Measurements from ENCODE around the gene THAP3.
A peak's percentile ranks its signal among the peaks of the same experiment; 100 is the strongest.

The THAP3 gene

GRCh38 chr1:6612641-6613360, 11.9 kb upstream of the THAP3 start:
- no peak for DNase-seq (ENCODE audit: low read depth in 2 of 2)

- peak; percentile 99 for DNase-seq (ENCODE audit: low read depth in 2 of 2)
Measured at GRCh38 chr1:6613361-6614018, 11.2 kb upstream of the THAP3 start, which contains the start of gene PHF13. Gene PHF13, plus strand, starts transcription at chr1:6613731. Its CDS starts 336 bp downstream, at chr1:6614067.

- peak in 1 of 2 donors; percentile 54 for DNase-seq (ENCODE audit: low read depth in 2 of 2)
Measured at GRCh38 chr1:6614019-6614928, 10.4 kb upstream of the THAP3 start.

GRCh38 chr1:6614929-6615785, 9.5 kb upstream of the THAP3 start:
- DNase-seq (ENCODE audit: low read depth in 2 of 2), result no peak

- DNase-seq (ENCODE audit: low read depth in 2 of 2), result no peak
Measured at GRCh38 chr1:6619045-6619444, 5.6 kb upstream of the THAP3 start.

GRCh38 chr1:6621429-6622391, 3.0 kb upstream of the THAP3 start:
- no peak for DNase-seq (ENCODE audit: low read depth in 2 of 2)

- DNase-seq (ENCODE audit: low read depth in 2 of 2), result no peak
Measured at GRCh38 chr1:6622396-6623152, 2.1 kb upstream of the THAP3 start.

- no peak for DNase-seq (ENCODE audit: low read depth in 2 of 2)
Measured at GRCh38 chr1:6623269-6623965, 1.3 kb upstream of the THAP3 start.

- no peak for DNase-seq (ENCODE audit: low read depth in 2 of 2)
Measured at GRCh38 chr1:6625584-6626149, 999 bp downstream of the THAP3 start.

GRCh38 chr1:6627031-6627430, 2.4 kb downstream of the THAP3 start:
- no peak for DNase-seq (ENCODE audit: low read depth in 2 of 2)

- DNase-seq (ENCODE audit: low read depth in 2 of 2), result no peak
Measured at GRCh38 chr1:6627841-6628545, 3.3 kb downstream of the THAP3 start.

- DNase-seq (ENCODE audit: low read depth in 2 of 2), result no peak
Measured at GRCh38 chr1:6628971-6629479, 4.4 kb downstream of the THAP3 start.

- no peak for DNase-seq (ENCODE audit: low read depth in 2 of 2)
Measured at GRCh38 chr1:6630027-6630426, 5.4 kb downstream of the THAP3 start.

- no peak for DNase-seq (ENCODE audit: low read depth in 2 of 2)
Measured at GRCh38 chr1:6631058-6631457, 6.4 kb downstream of the THAP3 start.

GRCh38 chr1:6632588-6633514, 8.2 kb downstream of the THAP3 start:
- no peak for DNase-seq (ENCODE audit: low read depth in 2 of 2)

GRCh38 chr1:6634371-6635052, 9.8 kb downstream of the THAP3 start:
- DNase-seq (ENCODE audit: low read depth in 2 of 2), result peak in 1 of 2 donors; percentile 17
